ENCODE results near the gene OR7G2.

DNA sequence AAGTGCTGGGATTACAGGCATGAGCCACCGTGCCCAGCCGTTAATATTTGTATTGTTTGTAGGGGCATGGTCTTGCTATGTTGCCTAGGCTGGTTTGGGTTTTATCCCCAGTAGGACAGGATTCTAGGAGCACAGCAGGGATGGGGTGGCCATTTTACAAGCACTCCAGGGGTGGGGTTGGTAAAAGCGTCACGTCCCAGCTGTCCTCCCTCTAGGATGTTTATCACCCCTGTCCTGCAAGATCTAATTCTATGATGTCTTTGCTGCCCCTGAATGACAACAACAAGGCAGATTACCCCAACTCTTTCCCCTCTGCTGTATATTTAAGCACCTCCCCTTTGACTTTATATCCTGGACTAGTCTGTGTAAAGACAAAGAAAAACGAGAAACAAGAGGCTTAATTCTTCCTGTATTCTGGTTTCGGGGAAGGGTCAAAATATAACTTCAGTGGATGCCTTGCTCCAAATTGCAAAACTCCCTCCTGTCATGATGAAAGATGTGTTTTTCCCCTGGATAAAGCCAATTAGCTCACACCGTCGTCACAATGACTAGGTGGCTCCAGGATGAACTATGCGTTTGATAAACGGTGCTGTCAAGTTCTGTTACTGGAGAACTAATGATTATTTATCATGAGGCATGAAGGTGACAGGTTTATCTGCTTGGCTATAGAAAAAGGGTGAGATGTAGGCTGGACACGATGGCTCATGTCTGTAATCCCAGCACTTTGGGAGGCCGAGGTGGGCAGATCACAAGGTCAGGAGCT is 48.2 kb downstream of the OR7G2 start:
- TF ChIP-seq YY1 (IDR thresholded peaks at IDR 0.05; ENCODE audit: insufficient read depth, insufficient read length) (no peak), ZNF274 (IDR thresholded peaks at IDR 0.05; ENCODE audit: low read depth, low read length) (no peak), SUZ12 (IDR thresholded peaks at IDR 0.05; ENCODE audit: extremely low read depth, insufficient read depth, insufficient read length) (no peak)
